Neuronal stem cell (in vitro differentiated cells): ENCODE measurements around the gene MAGI1.

Source experiments
- DNase-seq: peaks from one replicate; pipeline ENCODE4 v3.0.0-alpha.2; 2013; ENCODE audit warnings: low spot score
- H2AFZ ChIP-seq: one replicate; pipeline ENCODE4 v1.6.1; 2013; ENCODE audit warnings: mild to moderate bottlenecking, low read length, inconsistent platforms
- H2AK5ac ChIP-seq: 2 replicates; pipeline ENCODE4 v1.6.1; 2013; ENCODE audit warnings: low read depth, mild to moderate bottlenecking, inconsistent platforms, low read length, moderate library complexity, mixed read lengths
- H2BK120ac ChIP-seq: 2 replicates; pipeline ENCODE4 v1.6.1; 2013; ENCODE audit warnings: low read depth, mild to moderate bottlenecking, inconsistent platforms, low read length, moderate library complexity, mixed read lengths
- H2BK12ac ChIP-seq: one replicate; pipeline ENCODE4 v1.6.1; 2013; ENCODE audit warnings: low read length, inconsistent platforms
- H2BK15ac ChIP-seq: 2 replicates; pipeline ENCODE4 v1.6.1; 2013; ENCODE audit warnings: mild to moderate bottlenecking, low read length, inconsistent platforms, mixed read lengths
- H2BK5ac ChIP-seq: one replicate; pipeline ENCODE4 v1.6.1; 2013; ENCODE audit warnings: inconsistent platforms, mild to moderate bottlenecking, low read length, moderate library complexity
- H3K14ac ChIP-seq: one replicate; pipeline ENCODE4 v1.6.1; 2013; ENCODE audit warnings: low read length, inconsistent platforms
- H3K18ac ChIP-seq: 2 replicates; pipeline ENCODE4 v1.6.1; 2013; ENCODE audit warnings: low read length, inconsistent platforms
- H3K23ac ChIP-seq: 2 replicates; pipeline ENCODE4 v1.6.1; 2013; ENCODE audit warnings: low read depth, mild to moderate bottlenecking, mixed read lengths, low read length, inconsistent platforms; ENCODE audit not compliant: poor library complexity
- H3K27ac ChIP-seq: replicated peaks from 3 replicates; pipeline ENCODE4 v1.5.1; 2013; ENCODE audit warnings: low read length, inconsistent platforms
- H3K27me3 ChIP-seq, 3 experiments: 2 replicates each; pipeline ENCODE4 v1.6.1; 2013; ENCODE audit warnings: low read length in 3 of 3, mild to moderate bottlenecking in 2 of 3, inconsistent platforms in 1 of 3, low read depth in 1 of 3, mixed read lengths in 1 of 3, moderate library complexity in 1 of 3; ENCODE audit not compliant: control insufficient read depth in 3 of 3, insufficient read depth in 3 of 3
- H3K36me3 ChIP-seq, 2 donors: replicated peaks in 1 of 2; 2 replicates each; pipeline ENCODE4 v1.6.1; 2013; ENCODE audit warnings: low read length in 2 of 2; ENCODE audit not compliant: control insufficient read depth in 2 of 2, insufficient read depth in 2 of 2
- H3K4ac ChIP-seq: 2 replicates; pipeline ENCODE4 v1.6.1; 2013; ENCODE audit warnings: inconsistent platforms, mild to moderate bottlenecking, low read length, moderate library complexity
- H3K4me1 ChIP-seq, 2 donors: 1 replicate in 1 of 2; 2 replicates in 1 of 2; pipeline ENCODE4 v1.6.1; 2013; ENCODE audit warnings: low read length in 2 of 2, low read depth in 1 of 2; ENCODE audit not compliant: control insufficient read depth in 2 of 2, insufficient read depth in 1 of 2
- H3K4me2 ChIP-seq: one replicate; pipeline ENCODE4 v1.6.1; 2013; ENCODE audit warnings: mild to moderate bottlenecking, low read length, inconsistent platforms; ENCODE audit not compliant: insufficient read depth, poor library complexity, severe bottlenecking
- H3K4me3 ChIP-seq, 2 donors: 2 replicates each; pipeline ENCODE4 v1.5.1; 2013; ENCODE audit warnings: low read length in 2 of 2, mild to moderate bottlenecking in 2 of 2, inconsistent platforms in 1 of 2, moderate library complexity in 1 of 2
- H3K79me1 ChIP-seq: one replicate; pipeline ENCODE4 v1.6.1; 2013; ENCODE audit warnings: low read depth, mild to moderate bottlenecking, inconsistent platforms, low read length, moderate library complexity
- H3K9ac ChIP-seq: one replicate; pipeline ENCODE4 v1.6.1; 2013; ENCODE audit warnings: mild to moderate bottlenecking, low read depth, low read length, inconsistent platforms; ENCODE audit not compliant: poor library complexity
- H3K9me3 ChIP-seq, 2 donors: replicated peaks in 1 of 2; 2 replicates each; pipeline versions ENCODE3 to v1.6.1; 2013; ENCODE audit warnings: low read length in 2 of 2, mild to moderate bottlenecking in 2 of 2, inconsistent platforms in 1 of 2, low read depth in 1 of 2, mixed read lengths in 1 of 2, moderate library complexity in 1 of 2; ENCODE audit not compliant: control insufficient read depth in 2 of 2, insufficient read depth in 1 of 2
- H4K8ac ChIP-seq: one replicate; pipeline ENCODE4 v1.6.1; 2013; ENCODE audit warnings: low read depth, mild to moderate bottlenecking, inconsistent platforms, low read length, moderate library complexity
- H4K91ac ChIP-seq: one replicate; pipeline ENCODE4 v1.6.1; 2013; ENCODE audit warnings: low read length, low read depth, mild to moderate bottlenecking, inconsistent platforms; ENCODE audit not compliant: poor library complexity
- WGBS, 2 donors: extraction: QIAGEN DNeasy Blood & Tissue Kit; methylation state at CpG; one replicate each; pipeline ENCODE4 v1.1.7; 2013; ENCODE audit warnings: missing lambda C conversion rate in 2 of 2, mixed read lengths in 1 of 2; ENCODE audit not compliant: insufficient read length in 2 of 2, insufficient replicate concordance in 1 of 2; ENCODE audit errors: extremely low coverage in 2 of 2; 5-methylcytosine and 5-hydroxymethylcytosine counted together

MAGI1 gene

GRCh38 chr3:65734382-65734781 is 304.3 kb downstream of the MAGI1 start:
- H3K4me3 ChIP-seq, result no peak overlapping the region
- no peak overlapping the region for H2BK5ac ChIP-seq
- no peak overlapping the region for H4K8ac ChIP-seq
- H3K23ac ChIP-seq, result no peak overlapping the region
- H3K9me3 ChIP-seq, result no peaks in the 10 kb centered on the region
- no peak overlapping the region for H2BK12ac ChIP-seq
- H3K4me1 ChIP-seq, result peaks cover 2 to 9% of the 10 kb centered on the region in 2 donors
- H3K9ac ChIP-seq, result no peak overlapping the region
- no peak overlapping the region for H3K18ac ChIP-seq
- H3K4me2 ChIP-seq, result no peak overlapping the region
- no peak overlapping the region for H3K27ac ChIP-seq
- no peak overlapping the region for H2BK15ac ChIP-seq
- H2BK120ac ChIP-seq, result no peak overlapping the region
- H2AFZ ChIP-seq, result no peak overlapping the region
- H3K36me3 ChIP-seq, result no peaks in the 10 kb centered on the region
- no peak overlapping the region for H3K4ac ChIP-seq
- H2AK5ac ChIP-seq, result no peak overlapping the region
- no peaks in the 10 kb centered on the region for H3K79me1 ChIP-seq
- no peak overlapping the region for H3K14ac ChIP-seq
- H3K27me3 ChIP-seq, result no peaks in the 10 kb centered on the region
- no CpG with 5 or more reads among the region's 3 CpGs for WGBS, 2 donors
- no peak overlapping the region for H4K91ac ChIP-seq
- no peak for DNase-seq

GRCh38 chr3:65733459-65733858 is 305.3 kb downstream of the MAGI1 start:
- Histone ChIP-seq H3K4me3 (no peak overlapping the region), H2BK12ac (no peak overlapping the region), H4K91ac (no peak overlapping the region), H3K79me1 (no peaks in the 10 kb centered on the region), H3K4me2 (no peak overlapping the region), H3K4me1 (peaks cover 2 to 13% of the 10 kb centered on the region in 2 donors), H3K18ac (no peak overlapping the region), H3K27ac (no peak overlapping the region), H3K4ac (no peak overlapping the region), H3K23ac (no peak overlapping the region), H3K14ac (no peak overlapping the region), H2BK120ac (no peak overlapping the region), H2BK15ac (no peak overlapping the region), H3K36me3 (no peaks in the 10 kb centered on the region), H4K8ac (no peak overlapping the region), H2AFZ (no peak overlapping the region), H2BK5ac (no peak overlapping the region), H3K9me3 (no peaks in the 10 kb centered on the region), H3K9ac (no peak overlapping the region), H2AK5ac (no peak overlapping the region), H3K27me3 (no peaks in the 10 kb centered on the region)
- WGBS, 2 donors, result no CpG with 5 or more reads among the region's 1 CpG
- no peak for DNase-seq

GRCh38 chr3:65732051-65732935 is 306.4 kb downstream of the MAGI1 start:
- H3K36me3 ChIP-seq, result no peaks in the 10 kb centered on the region
- no peak overlapping the region for H2BK15ac ChIP-seq
- no peaks in the 10 kb centered on the region for H3K27me3 ChIP-seq
- no peak overlapping the region for H3K4me2 ChIP-seq
- no peak overlapping the region for H3K9ac ChIP-seq
- H3K23ac ChIP-seq, result no peak overlapping the region
- H4K91ac ChIP-seq, result no peak overlapping the region
- no peak overlapping the region for H3K14ac ChIP-seq
- H2AK5ac ChIP-seq, result no peak overlapping the region
- peak overlapping the region; percentile 68 for H2AFZ ChIP-seq
- H2BK120ac ChIP-seq, result no peak overlapping the region
- peak; percentile 72 for DNase-seq
- H2BK12ac ChIP-seq, result no peak overlapping the region
- H2BK5ac ChIP-seq, result no peak overlapping the region
- WGBS, 2 donors, result no CpG with 5 or more reads among the region's 6 CpGs
- H3K4me3 ChIP-seq, result no peak overlapping the region
- no peak overlapping the region for H3K18ac ChIP-seq
- peaks cover 7 to 20% of the 10 kb centered on the region in 2 donors for H3K4me1 ChIP-seq
- H3K9me3 ChIP-seq, result no peaks in the 10 kb centered on the region
- no peak overlapping the region for H3K4ac ChIP-seq
- H3K27ac ChIP-seq, result no peak overlapping the region
- no peaks in the 10 kb centered on the region for H3K79me1 ChIP-seq
- no peak overlapping the region for H4K8ac ChIP-seq

GRCh38 chr3:65730449-65730848 is 308.3 kb downstream of the MAGI1 start:
- Histone ChIP-seq H3K9ac (no peak overlapping the region), H3K27ac (no peak overlapping the region), H3K18ac (no peak overlapping the region), H3K4me3 (no peak overlapping the region), H3K36me3 (no peaks in the 10 kb centered on the region), H2BK12ac (no peak overlapping the region), H3K4me1 (peaks cover 8 to 23% of the 10 kb centered on the region in 2 donors), H2BK5ac (no peak overlapping the region), H2AFZ (no peak overlapping the region), H2BK120ac (no peak overlapping the region), H2BK15ac (no peak overlapping the region), H4K8ac (no peak overlapping the region), H3K4me2 (no peak overlapping the region), H3K79me1 (no peaks in the 10 kb centered on the region), H3K27me3 (no peaks in the 10 kb centered on the region), H3K9me3 (no peaks in the 10 kb centered on the region), H3K23ac (no peak overlapping the region), H3K4ac (no peak overlapping the region), H4K91ac (no peak overlapping the region), H2AK5ac (no peak overlapping the region), H3K14ac (no peak overlapping the region)
- WGBS, 2 donors, result no CpG with 5 or more reads among the region's 7 CpGs
- no peak for DNase-seq
